Nucleus accumbens (tissue), 56 donors: ENCODE results near the gene MALAT1.
"Not testable (repeated sequence)": the region's sequence is repeated elsewhere in the genome, so short reads cannot be mapped to it uniquely, and the experiment has no call there.

Experiments used
- DNase-seq, 56 donors: peaks; one replicate each; lab custom pipeline; 2025; lab: John Stamatoyannopoulos, UW

MALAT1 gene

DNA sequence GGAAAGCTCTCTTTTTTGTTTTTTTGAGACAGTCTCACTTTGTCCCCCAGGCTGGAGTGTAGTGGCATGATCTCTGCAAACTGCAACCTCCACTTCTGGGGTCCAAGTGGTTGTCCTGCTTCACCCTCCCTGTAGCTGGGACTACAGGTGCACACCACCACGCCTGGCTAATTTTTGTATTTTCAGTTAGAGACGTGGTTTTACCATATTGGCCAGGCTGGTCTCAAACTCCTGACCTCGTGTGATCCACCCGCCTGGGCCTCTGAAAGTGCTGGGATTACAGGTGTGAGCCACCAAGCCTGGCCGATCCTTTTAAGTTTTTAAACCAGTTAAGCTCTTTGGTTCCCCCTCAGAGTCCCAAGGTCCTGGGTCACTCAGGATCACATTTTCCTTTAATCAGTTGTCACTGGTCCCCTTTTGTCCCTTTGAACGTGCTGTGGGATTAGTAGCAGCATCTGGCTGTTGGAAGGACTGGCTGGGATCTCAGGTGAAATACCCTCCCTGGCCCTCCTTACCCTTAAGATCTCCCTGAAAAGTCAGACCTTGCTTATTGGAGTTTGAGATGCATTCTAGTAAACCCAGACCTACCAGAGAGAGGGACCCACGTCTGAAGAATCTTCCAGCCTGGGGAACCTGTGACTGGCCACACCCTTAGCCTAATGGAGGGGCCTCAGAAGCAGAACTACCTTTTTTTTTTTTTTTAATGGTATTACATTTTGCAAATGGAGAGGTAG is 8.1 kb downstream of the MALAT1 start:
- DNase-seq, result peak in 19 of 56 donors; percentile 42 to 93 (median 62)

DNA sequence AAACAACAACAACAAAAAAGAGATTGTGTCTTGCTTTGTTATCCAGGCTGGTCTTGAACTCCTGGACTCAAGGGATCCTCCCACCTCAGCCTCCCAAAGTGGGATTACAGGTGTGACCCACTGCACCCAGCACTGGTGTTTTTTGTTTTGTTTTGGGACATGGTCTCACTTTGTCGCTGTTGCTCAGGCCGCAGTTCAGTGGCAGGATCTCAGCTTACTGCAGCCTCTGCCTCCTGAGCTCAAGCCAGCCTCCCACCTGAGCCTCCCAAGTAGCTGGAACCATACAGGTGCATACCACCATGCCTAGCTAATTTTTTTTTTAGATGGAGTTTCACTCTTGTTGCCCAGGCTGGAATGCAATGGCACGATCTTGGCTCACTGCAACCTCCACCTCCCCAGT is 13.5 kb downstream of the MALAT1 start:
- DNase-seq, result not testable (repeated sequence)

DNA sequence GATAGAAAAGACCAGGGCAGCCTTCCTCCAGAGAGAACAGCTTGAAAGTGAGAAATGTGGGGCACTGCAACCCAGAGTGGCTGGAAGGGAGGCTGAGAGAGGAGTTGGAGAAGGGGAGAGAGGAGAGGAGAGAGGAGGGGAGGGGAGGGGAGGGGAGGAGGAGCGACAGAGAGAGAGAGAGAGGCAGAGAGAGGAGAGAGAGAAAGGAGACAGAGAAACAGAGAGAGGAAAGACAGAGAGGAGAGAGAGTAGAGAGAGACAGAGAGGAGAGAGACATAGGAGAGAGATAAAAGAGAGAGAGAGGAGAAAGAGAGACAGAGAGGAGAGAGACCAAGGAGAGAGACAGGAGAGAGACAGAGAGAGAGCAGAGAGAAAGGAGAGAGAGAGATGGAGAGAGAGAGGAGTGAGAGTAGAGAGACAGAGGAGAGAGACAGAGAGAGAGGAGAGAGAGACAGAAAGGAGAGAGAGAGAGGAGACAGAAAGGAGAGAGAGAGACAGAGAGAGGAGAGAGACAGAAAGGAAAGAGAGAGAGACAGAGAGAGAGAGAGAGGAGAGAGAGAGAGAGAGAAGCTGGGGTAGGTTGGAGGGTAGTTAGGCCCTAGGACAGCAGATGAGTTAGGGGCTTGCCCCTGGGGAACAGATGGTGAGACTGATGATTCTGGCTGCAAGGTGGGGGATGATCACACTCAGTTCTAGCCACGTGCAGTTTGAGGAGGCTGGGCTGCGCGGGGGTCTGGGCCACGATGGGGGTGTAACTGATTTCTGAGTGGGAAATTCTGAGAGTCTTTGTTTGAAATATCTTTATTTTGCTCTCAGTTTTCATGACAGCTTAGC is 17.5 kb downstream of the MALAT1 start:
- DNase-seq, result no peak

DNA sequence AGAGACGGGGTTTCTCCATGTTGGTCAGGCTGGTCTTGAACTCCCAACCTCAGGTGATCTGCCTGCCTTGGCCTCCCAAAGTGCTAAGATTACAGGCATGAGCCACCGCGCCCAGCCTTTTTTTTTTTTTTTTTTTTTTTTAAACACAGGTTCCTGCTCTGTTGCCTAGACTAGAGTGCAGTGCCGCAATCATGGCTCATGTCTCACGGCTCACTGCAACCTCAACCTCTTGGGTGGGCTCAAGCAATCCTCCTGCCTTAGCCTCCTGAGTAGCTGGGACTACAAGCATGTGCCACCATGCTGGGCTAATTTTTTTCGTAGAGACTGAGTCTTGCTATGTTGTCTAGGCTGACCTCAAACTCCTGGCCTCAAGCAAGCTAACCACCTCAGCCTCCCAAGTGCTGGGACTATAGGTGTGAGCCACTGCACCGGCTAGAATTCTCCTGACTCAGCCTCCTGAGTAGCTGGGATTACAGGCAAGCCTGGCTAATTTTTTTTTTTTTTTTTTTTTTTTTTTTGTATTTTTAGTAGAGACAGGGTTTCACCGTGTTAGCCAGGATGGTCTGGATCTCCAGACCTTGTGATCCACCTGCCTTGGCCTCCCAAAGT is 20.2 kb downstream of the MALAT1 start:
- not testable (repeated sequence) for DNase-seq

DNA sequence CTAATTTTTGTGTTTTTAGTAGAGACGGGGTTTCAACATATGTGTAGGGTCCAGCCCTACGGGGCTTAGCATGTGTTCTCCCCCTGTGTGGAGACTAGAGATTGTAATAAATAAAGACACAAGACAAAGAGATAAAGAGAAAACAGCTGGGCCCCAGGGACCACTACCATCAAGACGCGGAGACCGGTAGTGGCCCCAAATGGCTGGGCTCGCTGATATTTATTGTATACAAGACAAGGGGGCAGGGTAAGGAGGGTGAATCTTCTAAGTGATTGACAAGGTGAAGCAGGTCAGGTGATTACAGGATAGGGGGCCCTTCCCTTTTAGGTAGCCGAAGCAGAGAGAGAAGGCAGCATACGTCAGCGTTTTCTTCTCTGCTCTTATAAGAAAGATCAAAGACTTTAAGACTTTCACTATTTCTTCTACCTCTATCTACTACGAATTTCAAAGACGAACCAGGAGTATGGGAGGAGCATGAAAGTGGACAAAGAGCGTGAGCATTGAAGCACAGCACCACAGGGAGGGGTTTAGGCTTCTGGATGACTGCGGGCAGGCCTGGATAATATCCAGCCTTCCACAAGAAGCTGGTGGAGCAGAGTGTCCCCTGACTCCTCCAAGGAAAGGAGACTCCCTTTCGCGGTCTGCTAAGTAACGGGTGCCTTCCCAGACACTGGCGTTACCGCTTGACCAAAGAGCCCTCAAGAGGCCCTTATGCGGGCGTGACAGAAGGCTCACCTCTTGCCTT is 23.1 kb downstream of the MALAT1 start:
- not testable (repeated sequence) for DNase-seq

DNA sequence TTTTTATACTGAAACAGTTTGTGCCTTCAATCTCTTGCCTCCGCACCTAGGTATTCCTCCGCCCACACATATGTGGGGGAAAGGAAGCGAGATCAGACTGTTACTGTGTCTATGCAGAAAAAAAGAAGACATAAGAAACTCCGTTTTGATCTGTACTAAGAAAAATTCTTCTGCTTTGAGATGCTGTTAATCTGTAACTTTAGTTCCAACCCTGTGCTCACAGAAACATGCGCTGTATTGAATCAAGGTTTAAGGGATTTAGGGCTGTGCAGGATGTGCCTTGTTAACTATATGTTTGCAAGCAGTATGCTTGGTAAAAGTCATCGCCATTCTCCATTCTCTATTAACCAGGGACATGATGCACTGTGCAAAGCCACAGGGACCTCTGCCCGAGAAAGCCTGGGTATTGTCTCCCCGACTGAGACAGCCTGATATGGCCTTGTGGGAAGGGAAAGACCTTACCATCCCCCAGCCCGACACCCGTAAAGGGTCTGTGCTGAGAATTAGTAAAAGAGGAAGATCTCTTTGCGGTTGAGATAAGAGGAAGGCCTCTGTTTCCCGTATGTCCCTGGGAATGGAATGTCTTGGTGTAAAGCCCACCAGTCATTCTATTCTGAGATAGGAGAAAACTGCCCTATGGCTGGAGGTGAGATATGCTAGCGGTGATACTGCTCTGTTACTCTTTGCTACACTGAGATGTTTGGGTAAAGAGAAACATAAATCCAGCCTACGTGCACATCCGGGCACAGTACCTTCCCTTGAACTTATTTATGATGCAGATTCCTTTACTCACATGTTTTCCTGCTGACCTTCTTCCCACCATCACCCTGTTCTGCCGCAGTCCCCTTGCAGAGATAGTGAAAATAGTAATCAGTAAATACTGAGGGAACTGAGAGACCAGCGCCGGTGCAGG is 24.1 kb downstream of the MALAT1 start:
- peak in 21 of 56 donors; percentile 8 to 73 (median 35) for DNase-seq

DNA sequence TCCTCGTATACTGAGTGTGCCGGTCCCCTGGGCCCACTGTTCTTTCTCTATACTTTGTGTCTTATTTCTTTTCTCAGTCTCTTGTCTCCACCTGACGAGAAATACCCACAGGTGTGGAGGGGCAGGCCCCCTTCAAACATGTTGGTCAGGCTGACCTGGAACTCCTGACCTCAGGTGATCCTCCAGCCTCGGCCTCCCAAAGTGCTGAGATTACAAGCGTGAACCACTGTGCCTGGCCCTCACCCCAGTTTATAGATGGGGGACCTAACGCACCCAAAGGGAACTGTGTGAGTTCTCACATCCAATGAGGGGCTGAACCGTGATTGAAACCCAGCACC is 24.8 kb downstream of the MALAT1 start:
- not testable (repeated sequence) for DNase-seq

DNA sequence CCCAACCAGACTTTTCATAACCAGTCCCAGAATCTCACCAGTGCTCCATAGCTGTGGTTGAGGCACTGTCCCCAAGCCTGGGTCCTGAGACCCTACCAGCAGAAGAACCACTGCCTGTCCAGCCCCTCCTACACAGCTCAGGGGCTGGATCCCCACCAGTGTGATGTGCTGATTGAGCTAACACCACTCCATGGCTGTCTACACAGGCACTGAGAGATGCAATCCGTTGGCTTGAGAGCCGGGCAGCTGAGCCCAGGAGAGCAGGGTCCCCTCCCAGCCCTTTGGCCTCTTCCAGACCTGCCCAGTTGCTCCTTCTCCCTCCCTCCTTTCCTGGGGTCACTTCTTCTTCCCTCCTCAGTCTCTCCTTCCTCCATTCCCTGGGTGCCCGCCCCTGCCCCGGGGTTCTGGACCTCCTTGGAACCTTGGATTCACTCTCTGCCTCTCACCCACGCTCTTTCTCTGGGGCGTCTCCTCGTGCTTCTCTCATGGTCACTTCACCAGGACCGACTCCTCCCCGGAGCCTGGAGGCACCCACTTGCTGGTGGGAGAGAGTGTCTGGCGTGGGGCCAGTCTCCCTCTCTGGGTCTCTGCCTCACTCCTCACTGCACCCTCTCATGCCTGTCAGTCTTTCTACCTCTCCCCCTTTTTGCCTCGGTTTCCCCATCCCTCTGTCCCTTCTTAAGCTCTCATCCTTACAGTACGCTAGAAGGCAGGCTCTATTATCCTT is 25.3 kb downstream of the MALAT1 start:
- peak in 9 of 56 donors; percentile 18 to 43 (median 38) for DNase-seq

DNA sequence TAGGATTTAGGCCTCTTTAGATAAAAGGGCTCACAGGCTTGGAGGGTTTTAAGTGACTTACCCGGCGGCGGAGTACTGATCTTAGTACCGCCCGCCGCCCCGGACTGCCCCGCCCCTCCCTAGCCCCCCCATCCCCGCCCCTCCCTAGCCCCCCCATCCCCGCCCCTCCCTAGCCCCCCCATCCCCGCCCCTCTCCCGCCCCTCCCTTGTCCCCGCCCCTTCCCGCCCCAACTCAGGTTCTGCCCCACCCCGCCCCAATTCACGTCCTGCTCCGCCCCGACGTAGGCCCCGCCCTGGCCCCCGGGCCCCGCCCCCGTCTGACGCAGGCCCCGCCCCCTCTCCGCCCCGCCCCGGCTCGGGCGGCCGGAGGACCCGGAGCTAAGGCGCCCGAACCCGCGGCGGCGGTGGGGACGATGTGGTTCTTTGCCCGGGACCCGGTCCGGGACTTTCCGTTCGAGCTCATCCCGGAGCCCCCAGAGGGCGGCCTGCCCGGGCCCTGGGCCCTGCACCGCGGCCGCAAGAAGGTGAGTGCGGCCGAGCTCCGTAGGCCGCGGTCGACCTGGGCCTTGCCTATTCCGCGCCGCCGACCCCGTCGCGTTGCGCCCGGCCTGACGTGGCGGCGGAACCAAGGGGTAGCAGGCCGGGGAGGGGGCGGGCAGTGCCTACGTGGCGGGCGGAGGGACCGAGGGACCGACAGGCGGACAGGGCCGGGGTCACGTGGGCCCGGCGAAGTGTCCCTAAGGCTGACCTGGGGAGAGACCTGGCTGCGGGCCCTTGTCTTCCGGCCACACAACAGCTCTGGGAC is 26.1 kb downstream of the MALAT1 start, which contains the start of gene SCYL1:
Gene SCYL1 (plus strand): TSS at position 343 of the 805 bp plus-strand sequence. CDS start 71 bp downstream, at position 414.
- peak in 53 of 56 donors; percentile 28 to 93 (median 79) for DNase-seq

DNA sequence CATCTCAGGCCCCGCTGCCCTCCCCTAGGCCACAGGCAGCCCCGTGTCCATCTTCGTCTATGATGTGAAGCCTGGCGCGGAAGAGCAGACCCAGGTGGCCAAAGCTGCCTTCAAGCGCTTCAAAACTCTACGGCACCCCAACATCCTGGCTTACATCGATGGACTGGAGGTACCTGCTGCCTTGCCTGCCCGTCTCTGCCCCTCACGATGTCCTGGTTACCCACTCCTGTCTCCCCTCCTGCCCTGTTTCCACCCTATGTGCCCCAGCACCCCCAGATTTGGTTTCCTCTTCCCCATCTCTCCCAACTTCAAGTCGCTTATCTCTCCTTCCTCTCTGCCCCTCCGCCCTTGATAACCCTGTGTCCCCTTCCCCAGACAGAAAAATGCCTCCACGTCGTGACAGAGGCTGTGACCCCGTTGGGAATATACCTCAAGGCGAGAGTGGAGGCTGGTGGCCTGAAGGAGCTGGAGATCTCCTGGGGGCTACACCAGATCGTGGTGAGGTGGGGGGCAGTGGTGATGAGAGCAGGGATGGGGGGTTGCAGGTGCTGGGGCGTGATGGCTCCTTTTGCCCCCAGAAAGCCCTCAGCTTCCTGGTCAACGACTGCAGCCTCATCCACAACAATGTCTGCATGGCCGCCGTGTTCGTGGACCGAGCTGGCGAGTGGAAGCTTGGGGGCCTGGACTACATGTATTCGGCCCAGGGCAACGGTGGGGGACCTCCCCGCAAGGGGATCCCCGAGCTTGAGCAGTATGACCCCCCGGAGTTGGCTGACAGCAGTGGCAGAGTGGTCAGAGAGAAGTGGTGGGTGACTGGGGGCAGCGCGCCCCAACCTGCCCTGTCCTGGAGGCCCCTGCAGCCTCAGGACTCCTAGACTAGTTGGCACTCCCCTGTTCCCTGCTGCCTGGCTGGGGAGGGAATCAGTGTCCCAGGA is 27.0 kb downstream of the MALAT1 start:
- DNase-seq, result no peak

DNA sequence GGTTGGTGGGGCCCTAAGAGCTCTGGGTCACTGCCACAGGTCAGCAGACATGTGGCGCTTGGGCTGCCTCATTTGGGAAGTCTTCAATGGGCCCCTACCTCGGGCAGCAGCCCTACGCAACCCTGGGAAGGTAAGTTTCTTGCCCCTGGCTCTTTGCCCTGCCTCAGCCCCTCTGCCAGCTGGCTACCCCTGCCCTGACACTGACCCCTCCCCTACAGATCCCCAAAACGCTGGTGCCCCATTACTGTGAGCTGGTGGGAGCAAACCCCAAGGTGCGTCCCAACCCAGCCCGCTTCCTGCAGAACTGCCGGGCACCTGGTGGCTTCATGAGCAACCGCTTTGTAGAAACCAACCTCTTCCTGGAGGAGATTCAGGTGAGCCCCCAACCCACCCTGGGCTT is 27.9 kb downstream of the MALAT1 start:
- no peak for DNase-seq

DNA sequence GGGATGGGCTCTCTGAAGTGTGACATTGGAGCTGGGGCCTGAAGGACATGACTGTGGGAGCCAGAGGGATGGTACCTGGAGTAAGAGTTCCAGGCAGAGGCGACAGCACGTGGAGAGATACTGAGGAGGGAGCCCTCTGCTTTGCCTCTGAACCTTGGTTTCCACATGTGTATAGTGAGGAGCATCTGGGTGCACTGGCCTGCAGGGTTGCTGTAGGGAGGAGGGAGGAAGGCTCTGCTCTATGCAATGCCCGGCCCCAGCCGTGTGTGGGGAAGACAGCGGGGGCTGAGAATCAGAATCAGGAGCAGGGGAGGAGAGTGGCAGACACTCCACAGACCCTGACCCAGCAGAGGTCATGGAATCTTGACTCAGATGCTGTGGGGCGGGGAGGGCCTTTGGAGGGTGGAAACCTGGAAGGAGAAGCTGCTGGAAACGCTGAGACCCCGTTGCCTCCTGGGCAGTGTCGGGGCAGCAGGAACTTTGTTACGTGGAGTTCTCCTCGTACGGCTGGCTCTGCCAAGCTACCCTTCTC is 30.0 kb downstream of the MALAT1 start:
- no peak for DNase-seq

DNA sequence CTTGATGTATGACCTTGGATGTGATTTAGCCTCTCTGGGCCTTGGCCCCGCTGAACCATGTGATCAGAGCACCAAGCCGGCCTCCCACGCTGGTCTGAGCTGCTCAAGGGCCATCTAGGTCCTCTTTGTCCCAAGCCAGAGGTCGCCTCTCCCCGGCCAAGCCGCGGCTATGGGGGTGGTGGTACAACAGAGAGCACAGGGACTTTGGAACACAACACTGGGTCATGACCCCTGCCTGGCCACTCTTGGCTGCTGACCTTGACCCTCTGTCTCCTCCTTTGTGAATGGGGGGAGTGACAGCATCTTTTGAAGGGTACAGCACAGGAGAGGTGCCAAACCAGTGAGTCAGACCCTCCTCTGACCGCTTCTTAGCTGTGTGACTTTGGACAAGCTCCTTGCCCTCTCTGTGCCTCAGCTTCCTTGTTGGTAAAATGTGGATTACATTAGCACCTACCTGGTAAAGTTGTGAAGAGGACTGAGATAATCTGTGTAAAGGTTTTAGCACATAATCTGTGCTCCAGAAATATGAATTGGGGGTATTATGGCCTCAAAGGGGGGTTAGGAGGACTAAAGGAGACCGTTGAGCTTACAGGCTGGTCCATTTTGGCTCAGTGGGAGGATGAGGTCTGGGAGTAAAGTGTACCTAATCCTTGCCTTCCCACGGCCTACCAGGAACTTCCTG is 30.8 kb downstream of the MALAT1 start:
- DNase-seq, result no peak

DNA sequence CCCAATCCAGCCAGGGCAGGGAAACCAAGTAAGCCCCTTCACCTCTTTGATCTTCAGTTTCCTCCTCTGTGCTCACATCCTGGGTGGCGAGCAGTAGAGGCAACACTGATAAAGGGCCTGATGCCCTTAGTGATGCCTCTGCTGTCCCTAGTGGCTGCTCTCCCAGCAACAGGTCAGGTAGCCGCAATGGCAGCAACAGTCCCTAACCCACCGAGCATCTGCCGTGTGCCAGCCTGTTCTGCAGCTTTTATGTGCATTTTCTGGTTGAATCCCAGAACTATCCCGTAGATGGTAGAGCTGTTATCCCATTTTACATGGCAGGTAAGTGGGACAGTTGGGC is 31.3 kb downstream of the MALAT1 start:
- no peak for DNase-seq

DNA sequence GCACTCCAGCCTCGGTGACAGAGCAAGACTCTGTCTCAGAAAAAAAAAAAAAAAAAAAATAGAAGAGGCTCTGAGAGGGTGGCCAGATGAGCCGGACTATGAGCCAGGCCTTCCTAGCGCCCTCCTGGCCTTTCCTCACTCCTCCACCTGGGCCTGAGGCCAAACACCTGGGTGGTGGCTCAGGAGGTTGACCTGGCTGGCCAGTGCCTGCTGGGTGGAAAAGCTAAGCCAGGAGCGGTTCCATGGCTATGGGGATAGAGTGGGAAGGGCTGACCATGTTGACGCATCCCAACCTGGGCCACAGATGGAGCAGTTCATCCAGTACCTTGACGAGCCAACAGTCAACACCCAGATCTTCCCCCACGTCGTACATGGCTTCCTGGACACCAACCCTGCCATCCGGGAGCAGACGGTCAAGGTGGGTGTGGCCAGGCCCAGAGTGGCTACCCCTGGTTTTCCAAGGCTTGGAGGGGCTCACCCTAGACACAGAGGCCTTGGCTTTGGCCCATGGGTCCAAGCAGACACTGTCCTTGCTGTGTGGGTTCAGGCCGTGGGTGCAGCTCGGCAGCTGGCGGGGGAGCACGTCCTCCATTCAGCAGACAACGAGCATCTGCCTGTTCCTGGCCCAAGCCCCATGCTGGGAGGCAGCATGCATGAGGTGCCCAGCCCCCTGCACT is 33.7 kb downstream of the MALAT1 start:
- no peak for DNase-seq

DNA sequence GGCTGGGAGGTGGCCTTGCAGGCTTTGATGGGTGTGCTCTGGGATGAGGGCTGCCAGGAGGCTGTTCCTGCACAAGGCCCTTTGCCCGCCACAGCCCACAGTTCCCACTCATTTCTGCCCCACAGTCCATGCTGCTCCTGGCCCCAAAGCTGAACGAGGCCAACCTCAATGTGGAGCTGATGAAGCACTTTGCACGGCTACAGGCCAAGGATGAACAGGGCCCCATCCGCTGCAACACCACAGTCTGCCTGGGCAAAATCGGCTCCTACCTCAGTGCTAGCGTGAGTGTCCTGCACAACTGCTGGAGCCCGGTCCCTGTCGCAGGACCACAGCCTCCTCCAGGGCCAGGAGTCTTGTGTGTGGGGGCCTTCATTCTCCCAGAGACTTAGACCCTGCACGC is 36.3 kb downstream of the MALAT1 start:
- DNase-seq, result no peak
